Lower leg skin (tissue), 4 donors: ENCODE measurements around the gene RPL6. TPM values are rescaled to one million over a fixed set of nuclear protein-coding genes. Genes with fewer than 3 reads are reported as not detected.
"Not testable (repeated sequence)": the region's sequence is repeated elsewhere in the genome, so short reads cannot be mapped to it uniquely, and the experiment has no call there.

ENCODE experiments used
- DNase-seq, 2 donors: peaks; one replicate each; pipeline ENCODE4 v3.0.0-alpha.2; 2019; ENCODE audit warnings: low spot score in 2 of 2
- H3K4me3 ChIP-seq: fragments of 200-600 bp; sonication (generic); 2 replicates; pipeline ENCODE4 v1.5.1; 2017; ENCODE audit warnings: mild to moderate bottlenecking, low read depth; ENCODE audit not compliant: poor library complexity, severe bottlenecking
- POLR2A ChIP-seq, 2 donors: fragments of 450-650 bp; IDR thresholded peaks; one replicate each; pipeline ENCODE4 v1.6.1; 2016 to 2017; ENCODE audit warnings: antibody characterized with exemption in 2 of 2, mild to moderate bottlenecking in 1 of 2, moderate library complexity in 1 of 2
- WGBS, 2 donors: methylation state at CpG; one replicate each; pipeline ENCODE4 v1.1.5; 2018; 5-methylcytosine and 5-hydroxymethylcytosine counted together
- intact Hi-C: fragments of 100-400 bp; cut with DNase I; formaldehyde crosslinking; loops from one replicate; pipeline ENCODE4 v1.15.0; 2023; ENCODE audit warnings: low total_unique reads
- total RNA-seq, 4 donors: library from RNA; depleted of rRNA; stranded (reverse); fragments of >200 nt; gene quantifications; one replicate each; pipeline ENCODE4 v1.1.0, GENCODE V29; 2016
- TF ChIP-seq, protein P1 (sequence below), 3 donors: fragments of 450-650 bp; IDR thresholded peaks; one replicate each; pipeline ENCODE4 v1.5.1; 2016; ENCODE audit warnings: antibody characterized with exemption in 3 of 3, mild to moderate bottlenecking in 3 of 3, moderate library complexity in 2 of 3

The RPL6 gene
- 1,000 to 10,000 TPM; 1,306 to 1,912 (median 1,660) TPM for total RNA-seq

DNA sequence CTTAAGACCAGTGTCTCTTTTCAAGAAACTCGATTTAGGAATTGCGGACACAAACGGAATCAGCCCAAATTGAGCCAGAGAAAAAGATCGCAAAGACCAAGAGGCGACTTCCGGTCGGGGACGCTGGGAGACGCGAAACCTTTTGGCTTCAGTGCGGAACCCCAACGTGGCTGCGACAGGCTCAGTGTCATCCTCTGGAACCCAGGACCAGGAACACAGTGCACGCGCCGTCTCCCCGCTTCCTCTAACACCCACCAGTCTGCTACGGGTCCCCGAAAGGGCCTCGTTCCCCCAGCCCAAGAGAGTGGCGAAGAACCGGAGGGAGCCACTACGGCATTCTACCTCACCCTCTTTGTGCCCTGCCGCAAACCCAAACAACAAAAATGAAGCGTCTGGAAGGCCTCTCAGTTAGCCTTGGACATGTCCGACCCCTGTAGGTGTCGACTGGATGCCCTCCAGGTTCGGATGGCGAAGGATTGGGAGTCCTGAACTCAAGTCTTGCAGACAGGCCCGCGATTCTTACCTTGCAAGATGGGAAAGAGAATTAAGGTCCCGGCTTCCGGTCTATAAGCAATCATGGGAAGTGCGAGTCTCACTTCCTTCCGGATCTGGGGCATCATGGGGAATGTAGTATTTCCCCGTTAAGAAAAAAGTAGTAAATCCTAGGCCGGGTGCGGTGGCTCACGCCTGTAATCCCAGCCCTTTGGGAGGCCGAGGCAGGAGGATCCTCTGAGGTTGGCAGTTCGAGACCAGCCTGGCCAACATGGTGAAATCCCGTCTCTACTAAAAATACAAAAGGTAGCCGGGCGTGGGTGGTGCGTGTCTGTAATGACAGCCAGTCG lies at the start of gene RPL6:
TSS of gene RPL6 (minus strand) at position 542 of the 842 bp plus-strand sequence. CDS start 949 bp downstream, outside the sequence.
- 10 to 11% methylated on average over 42 to 46 of the region's 46 CpGs for WGBS, 2 donors
- TF ChIP-seq, protein P1, sequence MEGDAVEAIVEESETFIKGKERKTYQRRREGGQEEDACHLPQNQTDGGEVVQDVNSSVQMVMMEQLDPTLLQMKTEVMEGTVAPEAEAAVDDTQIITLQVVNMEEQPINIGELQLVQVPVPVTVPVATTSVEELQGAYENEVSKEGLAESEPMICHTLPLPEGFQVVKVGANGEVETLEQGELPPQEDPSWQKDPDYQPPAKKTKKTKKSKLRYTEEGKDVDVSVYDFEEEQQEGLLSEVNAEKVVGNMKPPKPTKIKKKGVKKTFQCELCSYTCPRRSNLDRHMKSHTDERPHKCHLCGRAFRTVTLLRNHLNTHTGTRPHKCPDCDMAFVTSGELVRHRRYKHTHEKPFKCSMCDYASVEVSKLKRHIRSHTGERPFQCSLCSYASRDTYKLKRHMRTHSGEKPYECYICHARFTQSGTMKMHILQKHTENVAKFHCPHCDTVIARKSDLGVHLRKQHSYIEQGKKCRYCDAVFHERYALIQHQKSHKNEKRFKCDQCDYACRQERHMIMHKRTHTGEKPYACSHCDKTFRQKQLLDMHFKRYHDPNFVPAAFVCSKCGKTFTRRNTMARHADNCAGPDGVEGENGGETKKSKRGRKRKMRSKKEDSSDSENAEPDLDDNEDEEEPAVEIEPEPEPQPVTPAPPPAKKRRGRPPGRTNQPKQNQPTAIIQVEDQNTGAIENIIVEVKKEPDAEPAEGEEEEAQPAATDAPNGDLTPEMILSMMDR (IDR thresholded peaks at IDR 0.05), result no peak
- TF ChIP-seq POLR2A (IDR thresholded peaks at IDR 0.05), result peak in 1 of 2 donors; percentile 2

DNA sequence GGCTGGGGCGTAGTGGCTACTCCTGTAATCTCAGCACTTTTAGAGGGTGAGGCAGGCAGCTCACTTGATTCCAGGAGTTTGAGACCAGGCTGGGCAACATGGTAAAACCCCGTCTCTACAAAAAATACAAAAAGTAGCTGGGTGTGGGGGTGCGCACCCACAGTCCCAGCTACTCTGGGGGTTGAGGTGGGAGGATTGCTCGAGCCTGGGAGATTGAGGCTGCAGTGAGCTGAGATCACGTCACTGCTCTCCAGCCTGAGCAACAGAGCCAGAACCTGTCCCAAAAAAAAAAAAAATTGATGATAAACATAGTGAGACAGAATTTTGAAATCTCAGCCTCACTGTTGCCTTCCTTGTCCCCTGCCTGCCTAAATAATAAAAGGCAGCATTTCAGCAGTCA lies 49.3 kb upstream of the RPL6 start:
- H3K4me3 ChIP-seq, result no peak overlapping the region
- no peak for DNase-seq
- TF ChIP-seq, protein P1 (IDR thresholded peaks at IDR 0.05), result no peak
- TF ChIP-seq POLR2A (IDR thresholded peaks at IDR 0.05), result no peak
- 96 to 97% methylated on average over 5 of the region's 5 CpGs for WGBS, 2 donors
- intact Hi-C loops, result no loop called here

More for the DNA sequence above, at the start of gene RPL6:
- peak; percentile 87 to 93 for DNase-seq
- intact Hi-C loops, result no loop called here
- peak within 1 kb of the TSS; percentile 88 for H3K4me3 ChIP-seq

DNA sequence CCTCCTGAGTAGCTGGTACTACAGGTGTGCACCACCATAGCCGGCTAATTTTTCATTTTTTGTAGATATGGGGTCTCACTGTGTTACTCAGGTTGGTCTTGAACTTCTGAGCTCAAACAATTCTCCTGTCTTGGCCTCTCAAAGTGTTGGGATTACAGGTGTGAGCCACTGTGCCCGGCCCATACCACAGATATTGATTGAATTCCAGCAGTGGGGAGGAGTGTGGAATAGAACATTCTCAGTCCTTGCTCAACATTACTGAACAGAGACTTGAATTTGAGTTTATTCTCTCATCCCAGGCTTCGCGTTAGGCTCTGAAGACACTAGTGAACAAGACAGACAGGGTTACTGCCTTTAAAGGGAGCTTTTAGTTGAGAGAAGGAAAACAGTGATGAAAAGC lies 48.9 kb upstream of the RPL6 start:
- 96 to 97% methylated on average over 4 of the region's 4 CpGs for WGBS, 2 donors
- no peak for TF ChIP-seq POLR2A (IDR thresholded peaks at IDR 0.05)
- TF ChIP-seq, protein P1 (IDR thresholded peaks at IDR 0.05), result no peak
- H3K4me3 ChIP-seq, result no peak overlapping the region
- intact Hi-C loops, result no loop called here
- no peak for DNase-seq

DNA sequence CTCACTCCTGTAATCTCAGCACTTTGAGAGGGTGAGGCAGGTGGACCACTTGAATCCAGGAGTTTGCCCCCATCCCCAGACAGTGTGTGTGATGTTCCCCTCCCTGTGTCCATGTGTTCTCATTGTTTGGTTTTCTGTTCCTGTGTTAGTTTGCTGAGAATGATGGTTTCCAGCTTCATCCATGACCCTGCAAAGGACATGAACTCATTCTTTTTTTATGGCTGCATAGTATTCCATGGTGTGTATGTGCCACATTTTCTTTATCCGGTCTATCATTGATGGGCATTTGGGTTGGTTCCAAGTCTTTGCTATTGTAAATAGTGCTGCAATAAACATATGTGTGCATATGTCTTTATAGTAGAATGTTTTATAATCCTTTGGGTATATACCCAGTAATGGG lies 47.7 kb upstream of the RPL6 start:
- DNase-seq, intact Hi-C loops, H3K4me3 ChIP-seq: not testable (repeated sequence)
- 95 to 100% methylated on average over 1 of the region's 1 CpG for WGBS, 2 donors

DNA sequence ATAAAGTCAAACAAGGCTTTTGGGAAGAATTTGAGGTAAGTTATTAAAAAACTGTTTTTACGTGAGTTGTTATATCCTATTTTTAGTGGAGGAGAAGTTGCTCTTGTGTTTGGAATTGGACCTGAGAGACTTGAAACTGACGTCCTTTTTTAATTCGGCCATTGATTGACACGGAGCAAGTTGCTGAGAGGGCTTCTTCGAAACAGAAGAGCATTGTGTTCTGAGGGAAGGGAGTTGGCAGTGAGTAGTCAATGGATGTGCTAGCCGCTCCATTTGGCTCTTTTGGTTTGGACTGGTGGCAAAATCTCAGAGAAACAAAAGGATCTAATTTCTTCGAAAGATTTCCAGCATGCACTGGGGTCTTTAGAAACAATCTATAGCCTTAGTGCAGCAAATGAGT lies 46.6 kb upstream of the RPL6 start:
- TF ChIP-seq POLR2A (IDR thresholded peaks at IDR 0.05), result no peak
- TF ChIP-seq, protein P1 (IDR thresholded peaks at IDR 0.05), result no peak
- intact Hi-C loops, result no loop called here
- DNase-seq, result no peak
- WGBS, 2 donors, result 85 to 90% methylated on average over 7 of the region's 7 CpGs
- H3K4me3 ChIP-seq, result no peak overlapping the region

DNA sequence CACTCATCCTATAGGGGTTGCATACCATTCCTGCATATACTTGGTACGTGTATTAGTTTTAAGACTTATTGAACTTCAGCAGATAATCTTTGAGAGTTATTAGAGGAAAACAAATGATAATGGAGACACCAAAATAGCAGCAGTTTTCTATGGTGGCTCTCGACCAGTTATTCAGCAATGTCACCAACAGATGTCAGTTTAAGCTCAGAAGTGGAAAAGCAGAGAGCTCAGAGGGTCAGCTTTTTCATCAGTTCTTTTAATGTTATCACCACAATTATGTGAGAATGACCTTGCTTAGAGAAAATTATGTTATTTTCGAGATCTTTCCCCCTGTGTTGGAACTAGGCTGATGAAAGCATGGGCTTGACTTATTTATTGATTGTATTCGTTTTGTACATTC lies 41.3 kb upstream of the RPL6 start:
- WGBS, 2 donors, result 82 to 90% methylated on average over 4 of the region's 4 CpGs
- intact Hi-C loops, result loop anchor here (5.0 kb wide), 1 partner anchor 1293 kb away; no protein-coding TSS in a partner anchor
- no peak for DNase-seq
- TF ChIP-seq POLR2A (IDR thresholded peaks at IDR 0.05), result no peak
- no peak overlapping the region for H3K4me3 ChIP-seq

DNA sequence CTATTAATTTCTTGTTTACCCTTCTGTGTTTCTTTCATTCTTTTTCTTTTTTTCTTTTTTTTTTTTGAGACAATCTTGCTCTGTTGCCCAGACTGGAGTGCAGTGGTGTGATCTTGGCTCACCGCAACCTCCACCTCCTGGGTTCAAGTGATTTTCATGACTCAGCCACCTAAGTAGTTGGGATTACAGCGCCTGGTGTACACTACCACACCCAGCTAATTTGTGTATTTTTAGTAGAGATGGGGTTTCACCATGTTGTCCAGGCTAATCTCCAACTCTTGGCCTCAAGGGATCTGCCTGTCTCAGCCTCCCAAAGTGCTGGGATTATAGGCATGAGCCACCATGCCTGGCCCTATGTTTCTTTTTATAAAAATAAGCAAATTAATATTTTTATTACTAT lies 38.8 kb upstream of the RPL6 start:
- 38 to 43% methylated on average over 2 of the region's 2 CpGs for WGBS, 2 donors
- intact Hi-C loops, H3K4me3 ChIP-seq: not testable (repeated sequence)
- DNase-seq, result peak; percentile 18 to 20
